Measurements from ENCODE around the gene RANBP2. TPM values are rescaled to one million over a fixed set of nuclear protein-coding genes. Genes with fewer than 3 reads are reported as not detected.
A peak's percentile ranks its signal among the peaks of the same experiment; 100 is the strongest.
"Not testable (repeated sequence)": the region's sequence is repeated elsewhere in the genome, so short reads cannot be mapped to it uniquely, and the experiment has no call there.

RANBP2 gene
- total and polyA plus RNA-seq, 4 donors = 9.1 to 51.7 (median 22.9) TPM

DNA sequence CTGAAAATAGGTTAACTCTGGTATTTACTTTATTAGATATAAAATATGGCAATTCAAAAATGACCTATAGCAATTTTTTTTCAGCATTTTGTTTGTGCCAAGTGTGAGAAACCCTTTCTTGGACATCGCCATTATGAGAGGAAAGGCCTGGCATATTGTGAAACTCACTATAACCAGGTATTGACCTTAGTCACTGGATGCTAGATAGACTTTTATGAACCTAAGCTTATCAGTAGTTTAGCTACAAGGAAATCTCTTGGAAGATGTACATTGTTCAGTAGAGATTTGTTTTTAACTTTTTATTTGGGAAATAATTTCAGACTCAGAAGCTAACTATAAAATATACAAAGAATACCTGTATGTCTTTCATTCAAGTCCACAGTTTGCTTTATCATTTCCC is 42.8 kb upstream of the RANBP2 start:
- H3K4me1 ChIP-seq (ENCODE audit: control insufficient read depth in 4 of 4, insufficient read depth in 4 of 4, low read length in 3 of 4); H3K9me3 ChIP-seq (ENCODE audit: control insufficient read depth in 4 of 4, low read length in 3 of 4); DNase-seq (ENCODE audit: low spot score); H3K4me3 ChIP-seq (ENCODE audit: low read depth in 1 of 3, low read length in 3 of 3); H3K27ac ChIP-seq (ENCODE audit: low read depth in 1 of 2, low read length in 2 of 2); H3K27me3 ChIP-seq (ENCODE audit: control insufficient read depth in 4 of 4, insufficient read depth in 4 of 4, low read length in 3 of 4); H3K9ac ChIP-seq (ENCODE audit: low read depth in 1 of 2, low read length in 2 of 2); H3K36me3 ChIP-seq (ENCODE audit: control insufficient read depth in 4 of 4, insufficient read depth in 3 of 4, low read depth in 1 of 4, low read length in 3 of 4): not testable (repeated sequence)
- 91% methylated on average over 1 of the region's 1 CpG for WGBS

DNA sequence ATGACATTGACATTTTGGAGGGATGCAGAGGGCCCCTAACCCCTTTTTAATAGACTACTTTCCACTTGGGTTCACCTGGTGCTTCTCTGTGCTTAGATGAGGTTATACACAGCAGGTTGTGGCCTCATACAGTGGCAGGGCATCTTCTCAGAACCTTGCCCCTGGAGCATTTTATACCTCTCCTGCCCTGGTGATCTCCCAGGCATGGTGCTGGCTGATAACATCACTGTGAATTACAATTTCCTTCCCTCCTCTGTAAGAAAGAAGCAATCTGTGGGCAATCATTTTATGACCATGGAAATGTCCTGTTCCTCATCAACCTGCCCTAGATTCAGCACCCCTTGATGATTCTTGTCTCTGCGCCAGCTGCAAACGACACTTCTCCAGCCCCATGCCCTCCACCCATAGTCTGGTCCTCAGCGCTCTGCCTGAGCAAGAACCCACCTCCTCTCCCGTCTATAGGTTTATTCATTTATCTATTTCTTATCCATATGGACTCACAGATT is 42.0 kb upstream of the RANBP2 start:
- not testable (repeated sequence) for H3K27ac ChIP-seq (ENCODE audit: low read depth in 1 of 2, low read length in 2 of 2); H3K9ac ChIP-seq (ENCODE audit: low read depth in 1 of 2, low read length in 2 of 2); H3K27me3 ChIP-seq (ENCODE audit: control insufficient read depth in 4 of 4, insufficient read depth in 4 of 4, low read length in 3 of 4); DNase-seq (ENCODE audit: low spot score); H3K4me3 ChIP-seq (ENCODE audit: low read depth in 1 of 3, low read length in 3 of 3); H3K36me3 ChIP-seq (ENCODE audit: control insufficient read depth in 4 of 4, insufficient read depth in 3 of 4, low read depth in 1 of 4, low read length in 3 of 4); H3K4me1 ChIP-seq (ENCODE audit: control insufficient read depth in 4 of 4, insufficient read depth in 4 of 4, low read length in 3 of 4); H3K9me3 ChIP-seq (ENCODE audit: control insufficient read depth in 4 of 4, low read length in 3 of 4)
- 83% methylated on average over 4 of the region's 4 CpGs for WGBS

DNA sequence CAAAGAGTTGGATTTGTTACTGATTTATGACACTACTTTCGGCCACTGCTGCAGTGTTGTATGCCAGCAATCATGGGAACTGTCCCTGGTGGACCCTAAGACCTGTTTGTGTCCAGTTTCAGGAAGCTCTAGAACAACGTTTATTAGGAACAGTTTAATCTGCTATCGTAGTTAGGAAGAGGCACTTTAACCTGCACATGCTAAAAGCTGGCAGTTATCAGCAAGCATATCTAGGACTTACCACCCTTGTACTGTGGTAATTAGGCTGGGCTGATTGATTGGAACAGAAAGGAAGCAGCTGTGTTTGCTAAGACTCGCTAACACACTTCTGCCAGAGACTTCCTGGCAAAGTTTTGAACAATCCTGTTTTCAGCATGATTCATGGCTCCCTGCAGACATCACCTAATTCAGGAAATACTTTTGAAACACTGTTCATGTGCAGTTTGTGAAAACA is 41.1 kb upstream of the RANBP2 start:
- peak; percentile 14 for TF ChIP-seq NR2F2 (IDR thresholded peaks at IDR 0.05)
- not testable (repeated sequence) for H3K4me1 ChIP-seq (ENCODE audit: control insufficient read depth in 4 of 4, insufficient read depth in 4 of 4, low read length in 3 of 4); H3K9ac ChIP-seq (ENCODE audit: low read depth in 1 of 2, low read length in 2 of 2); H3K27me3 ChIP-seq (ENCODE audit: control insufficient read depth in 4 of 4, insufficient read depth in 4 of 4, low read length in 3 of 4); H3K4me3 ChIP-seq (ENCODE audit: low read depth in 1 of 3, low read length in 3 of 3); H3K36me3 ChIP-seq (ENCODE audit: control insufficient read depth in 4 of 4, insufficient read depth in 3 of 4, low read depth in 1 of 4, low read length in 3 of 4); DNase-seq (ENCODE audit: low spot score); H3K9me3 ChIP-seq (ENCODE audit: control insufficient read depth in 4 of 4, low read length in 3 of 4); H3K27ac ChIP-seq (ENCODE audit: low read depth in 1 of 2, low read length in 2 of 2)
- WGBS = 63% methylated on average over 4 of the region's 4 CpGs

DNA sequence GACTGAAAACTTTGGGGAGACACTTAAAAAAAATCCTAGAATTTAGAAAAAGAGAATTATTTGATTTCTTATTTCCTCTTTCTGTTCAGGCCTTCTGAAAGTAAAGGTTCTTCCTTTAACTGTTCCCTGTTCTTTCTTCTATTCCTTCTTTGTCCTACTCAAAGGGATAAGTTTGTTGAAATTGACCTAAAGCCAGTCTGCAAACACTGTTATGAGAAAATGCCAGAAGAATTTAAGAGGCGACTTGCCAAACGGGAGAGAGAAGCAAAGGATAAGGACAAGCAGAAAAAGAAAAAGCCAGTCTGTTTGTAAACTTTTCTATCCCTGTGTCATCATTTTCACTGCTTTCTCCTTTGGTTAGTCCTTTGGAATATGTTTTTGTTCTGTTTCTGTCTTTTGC is 38.5 kb upstream of the RANBP2 start:
- H3K4me3 ChIP-seq (ENCODE audit: low read depth in 1 of 3, low read length in 3 of 3); DNase-seq (ENCODE audit: low spot score); H3K9me3 ChIP-seq (ENCODE audit: control insufficient read depth in 4 of 4, low read length in 3 of 4); H3K4me1 ChIP-seq (ENCODE audit: control insufficient read depth in 4 of 4, insufficient read depth in 4 of 4, low read length in 3 of 4); H3K27me3 ChIP-seq (ENCODE audit: control insufficient read depth in 4 of 4, insufficient read depth in 4 of 4, low read length in 3 of 4); H3K9ac ChIP-seq (ENCODE audit: low read depth in 1 of 2, low read length in 2 of 2); H3K36me3 ChIP-seq (ENCODE audit: control insufficient read depth in 4 of 4, insufficient read depth in 3 of 4, low read depth in 1 of 4, low read length in 3 of 4); H3K27ac ChIP-seq (ENCODE audit: low read depth in 1 of 2, low read length in 2 of 2): not testable (repeated sequence)
- no CpG with 5 or more reads among the region's 2 CpGs for WGBS

DNA sequence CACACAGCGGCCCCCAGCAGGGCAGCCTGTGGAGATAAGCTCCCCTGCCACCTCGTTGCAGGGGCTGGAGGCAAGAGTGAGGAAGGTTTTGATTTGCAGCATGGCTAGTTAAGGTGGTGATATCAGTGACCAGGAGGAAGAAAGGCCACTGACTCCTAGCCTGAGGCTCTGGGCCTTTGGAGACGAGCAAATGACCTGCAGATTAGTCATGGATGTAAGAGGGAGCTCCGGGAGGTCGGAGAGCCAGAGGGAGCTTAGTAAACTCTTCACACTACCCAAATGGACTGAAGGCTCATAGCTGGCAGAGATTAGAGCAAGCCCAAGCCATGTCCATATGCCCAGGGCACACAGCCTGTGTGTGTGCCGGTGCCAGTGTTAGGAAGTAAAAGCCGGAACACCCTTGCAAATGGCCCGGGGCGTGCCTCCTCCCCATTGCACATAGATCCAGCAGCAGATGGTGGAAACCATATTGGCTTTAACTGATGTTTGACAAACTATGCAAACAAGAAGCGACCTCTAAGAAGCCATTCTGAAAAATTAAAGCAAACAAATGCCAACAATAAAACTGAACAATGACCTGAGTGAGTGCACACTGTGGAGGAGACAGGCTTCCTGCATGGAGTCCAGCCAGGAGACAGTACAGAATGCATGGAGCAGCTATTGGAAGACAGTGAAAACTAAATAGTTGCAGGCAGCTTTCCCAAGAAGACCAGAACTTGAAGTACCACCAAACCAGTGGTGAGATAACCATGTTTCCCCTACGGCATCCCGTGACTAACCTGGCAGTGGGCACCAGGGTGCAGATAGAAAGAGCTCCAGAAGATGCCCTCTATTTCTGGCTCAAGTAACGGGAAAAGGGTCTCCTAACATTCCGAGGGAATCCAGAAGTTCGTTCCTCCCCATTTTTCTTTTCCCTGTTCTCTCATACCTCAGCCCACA is 30.2 kb upstream of the RANBP2 start:
- not testable (repeated sequence) for H3K4me3 ChIP-seq (ENCODE audit: low read depth in 1 of 3, low read length in 3 of 3); H3K9ac ChIP-seq (ENCODE audit: low read depth in 1 of 2, low read length in 2 of 2); H3K36me3 ChIP-seq (ENCODE audit: control insufficient read depth in 4 of 4, insufficient read depth in 3 of 4, low read depth in 1 of 4, low read length in 3 of 4); H3K9me3 ChIP-seq (ENCODE audit: control insufficient read depth in 4 of 4, low read length in 3 of 4); H3K27me3 ChIP-seq (ENCODE audit: control insufficient read depth in 4 of 4, insufficient read depth in 4 of 4, low read length in 3 of 4); H3K27ac ChIP-seq (ENCODE audit: low read depth in 1 of 2, low read length in 2 of 2); H3K4me1 ChIP-seq (ENCODE audit: control insufficient read depth in 4 of 4, insufficient read depth in 4 of 4, low read length in 3 of 4); DNase-seq (ENCODE audit: low spot score)
- whole genome bisulfite sequencing = 88% methylated on average over 6 of the region's 15 CpGs

DNA sequence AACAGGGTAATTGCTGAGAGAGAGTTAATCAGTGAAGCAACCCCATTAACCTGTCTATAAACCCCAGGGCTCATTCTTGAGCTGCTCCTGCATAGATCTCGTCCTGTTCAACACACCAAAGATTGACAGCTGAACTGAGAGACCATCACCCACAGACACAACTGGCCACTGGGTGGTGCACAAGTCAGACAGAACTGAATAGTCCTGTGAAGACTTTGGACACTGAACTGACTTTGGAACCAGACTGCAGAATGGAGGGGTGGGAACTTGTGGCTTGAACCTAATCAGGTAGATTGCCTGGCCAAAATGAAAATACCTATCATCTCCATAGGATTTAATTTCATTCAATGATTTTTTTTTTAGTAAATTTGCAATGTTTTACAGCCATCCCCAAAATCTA is 29.3 kb upstream of the RANBP2 start:
- no CpG with 5 or more reads among the region's 1 CpG for WGBS
- H3K4me1 ChIP-seq (ENCODE audit: control insufficient read depth in 4 of 4, insufficient read depth in 4 of 4, low read length in 3 of 4); H3K9me3 ChIP-seq (ENCODE audit: control insufficient read depth in 4 of 4, low read length in 3 of 4); H3K4me3 ChIP-seq (ENCODE audit: low read depth in 1 of 3, low read length in 3 of 3); H3K27me3 ChIP-seq (ENCODE audit: control insufficient read depth in 4 of 4, insufficient read depth in 4 of 4, low read length in 3 of 4); H3K9ac ChIP-seq (ENCODE audit: low read depth in 1 of 2, low read length in 2 of 2); DNase-seq (ENCODE audit: low spot score); H3K36me3 ChIP-seq (ENCODE audit: control insufficient read depth in 4 of 4, insufficient read depth in 3 of 4, low read depth in 1 of 4, low read length in 3 of 4); H3K27ac ChIP-seq (ENCODE audit: low read depth in 1 of 2, low read length in 2 of 2): not testable (repeated sequence)
- TF ChIP-seq HNF4A (conservative IDR thresholded peaks at IDR 0.05) (peak; percentile 63 to 67), RAD21 (IDR thresholded peaks at IDR 0.05) (peak; percentile 39 to 49), HNF4G (IDR thresholded peaks at IDR 0.05) (peak; percentile 48)

Data from liver (tissue), 9 donors.